ENCODE data around the gene DEF6. TPM values are rescaled to one million over a fixed set of nuclear protein-coding genes. Genes with fewer than 3 reads are reported as not detected.

Gene DEF6
- total and polyA plus RNA-seq, 4 donors = 11.2 to 28.6 (median 19.0) TPM

GRCh38 chr6:35262596-35262995 is 35.0 kb upstream of the DEF6 start:
- DNase-seq (no peak), ATAC-seq (ENCODE audit: insufficient read depth, low FRiP score) (no peak)
- Histone ChIP-seq H3K27me3 (ENCODE audit: control insufficient read depth in 3 of 3, insufficient read depth in 3 of 3, low read length in 2 of 3) (no peaks in the 10 kb centered on the region), H3K9me3 (ENCODE audit: control insufficient read depth in 4 of 4, insufficient read depth in 3 of 4, low read length in 3 of 4) (no peaks in the 10 kb centered on the region), H3K4me3 (no peak overlapping the region), H3K36me3 (ENCODE audit: control insufficient read depth in 4 of 4, insufficient read depth in 4 of 4, low read length in 4 of 4) (peaks cover 0 to 1% (median 0%) of the 10 kb centered on the region in 4 donors), H3K9ac (ENCODE audit: insufficient read depth in 1 of 2, low read length in 2 of 2) (no peak overlapping the region), H3K27ac (ENCODE audit: low read depth in 1 of 2, low read length in 1 of 2) (peak overlapping the region in 1 of 2 donors; percentile 60), H3K4me1 (ENCODE audit: control insufficient read depth in 5 of 5, insufficient read depth in 5 of 5, low read length in 5 of 5) (peaks cover 0 to 22% (median 4%) of the 10 kb centered on the region in 5 donors)
- TF ChIP-seq, protein P1, sequence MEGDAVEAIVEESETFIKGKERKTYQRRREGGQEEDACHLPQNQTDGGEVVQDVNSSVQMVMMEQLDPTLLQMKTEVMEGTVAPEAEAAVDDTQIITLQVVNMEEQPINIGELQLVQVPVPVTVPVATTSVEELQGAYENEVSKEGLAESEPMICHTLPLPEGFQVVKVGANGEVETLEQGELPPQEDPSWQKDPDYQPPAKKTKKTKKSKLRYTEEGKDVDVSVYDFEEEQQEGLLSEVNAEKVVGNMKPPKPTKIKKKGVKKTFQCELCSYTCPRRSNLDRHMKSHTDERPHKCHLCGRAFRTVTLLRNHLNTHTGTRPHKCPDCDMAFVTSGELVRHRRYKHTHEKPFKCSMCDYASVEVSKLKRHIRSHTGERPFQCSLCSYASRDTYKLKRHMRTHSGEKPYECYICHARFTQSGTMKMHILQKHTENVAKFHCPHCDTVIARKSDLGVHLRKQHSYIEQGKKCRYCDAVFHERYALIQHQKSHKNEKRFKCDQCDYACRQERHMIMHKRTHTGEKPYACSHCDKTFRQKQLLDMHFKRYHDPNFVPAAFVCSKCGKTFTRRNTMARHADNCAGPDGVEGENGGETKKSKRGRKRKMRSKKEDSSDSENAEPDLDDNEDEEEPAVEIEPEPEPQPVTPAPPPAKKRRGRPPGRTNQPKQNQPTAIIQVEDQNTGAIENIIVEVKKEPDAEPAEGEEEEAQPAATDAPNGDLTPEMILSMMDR (IDR thresholded peaks at IDR 0.05; ENCODE audit: control extremely low read depth, extremely low read depth) = no peak
- 39 to 69% methylated on average over 2 of the region's 2 CpGs for WGBS, 2 donors

DNA sequence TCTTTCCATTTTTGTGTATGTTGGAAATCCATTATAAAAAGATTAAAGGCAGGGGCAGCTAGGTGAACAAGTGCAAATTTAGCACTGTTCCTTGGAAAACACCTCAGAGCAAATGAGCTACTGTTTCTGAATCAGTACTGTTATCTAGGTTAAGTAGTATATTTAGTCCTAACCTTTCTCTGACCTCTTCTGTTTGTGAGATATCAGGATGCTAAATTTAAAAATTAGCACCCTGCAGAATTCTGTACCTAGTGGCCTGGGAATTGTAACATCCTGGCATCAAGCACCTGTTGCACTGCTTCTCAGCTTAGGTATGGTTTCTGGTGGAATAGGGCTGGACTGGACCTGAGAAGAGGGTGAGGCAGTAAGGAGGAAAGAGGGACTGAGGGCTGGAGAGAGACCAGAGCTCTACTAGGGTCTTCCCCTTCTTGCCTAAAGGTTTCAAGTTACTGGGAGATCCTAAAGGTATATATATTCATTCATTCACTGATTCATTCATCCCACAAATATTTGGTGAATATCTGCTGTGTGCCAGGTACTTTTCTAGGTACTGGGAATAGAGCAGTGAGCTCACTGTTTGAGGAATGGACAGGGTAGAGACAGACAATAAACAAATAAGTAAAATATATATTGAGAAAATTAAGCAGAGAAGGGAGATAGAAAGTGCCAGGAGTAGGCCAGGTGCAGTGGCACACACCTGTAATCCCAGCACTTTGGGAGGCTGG is 32.9 kb upstream of the DEF6 start:
- Histone ChIP-seq H3K4me1 (ENCODE audit: control insufficient read depth in 5 of 5, insufficient read depth in 5 of 5, low read length in 5 of 5) (peaks cover 0 to 13% (median 1%) of the 10 kb centered on the region in 5 donors), H3K4me3 (no peak overlapping the region), H3K36me3 (ENCODE audit: control insufficient read depth in 4 of 4, insufficient read depth in 4 of 4, low read length in 4 of 4) (peaks cover 0 to 2% (median 0%) of the 10 kb centered on the region in 4 donors), H3K9ac (ENCODE audit: insufficient read depth in 1 of 2, low read length in 2 of 2) (no peak overlapping the region), H3K27ac (ENCODE audit: low read depth in 1 of 2, low read length in 1 of 2) (no peak overlapping the region), H3K27me3 (ENCODE audit: control insufficient read depth in 3 of 3, insufficient read depth in 3 of 3, low read length in 2 of 3) (no peaks in the 10 kb centered on the region), H3K9me3 (ENCODE audit: control insufficient read depth in 4 of 4, insufficient read depth in 3 of 4, low read length in 3 of 4) (no peaks in the 10 kb centered on the region)
- TF ChIP-seq, protein P1 (IDR thresholded peaks at IDR 0.05; ENCODE audit: control extremely low read depth, extremely low read depth) = no peak
- ATAC-seq (ENCODE audit: insufficient read depth, low FRiP score) = no peak
- no peak for DNase-seq

GRCh38 chr6:35265523-35265922 is 32.1 kb upstream of the DEF6 start:
- peaks cover 0 to 10% (median 0%) of the 10 kb centered on the region in 5 donors for H3K4me1 ChIP-seq (ENCODE audit: control insufficient read depth in 5 of 5, insufficient read depth in 5 of 5, low read length in 5 of 5)
- 87 to 90% methylated on average over 2 of the region's 2 CpGs for WGBS, 2 donors
- no peaks in the 10 kb centered on the region for H3K27me3 ChIP-seq (ENCODE audit: control insufficient read depth in 3 of 3, insufficient read depth in 3 of 3, low read length in 2 of 3)
- ATAC-seq (ENCODE audit: insufficient read depth, low FRiP score) (no peak), DNase-seq (no peak)
- H3K9me3 ChIP-seq (ENCODE audit: control insufficient read depth in 4 of 4, insufficient read depth in 3 of 4, low read length in 3 of 4) = no peaks in the 10 kb centered on the region
- H3K4me3 ChIP-seq = no peak overlapping the region
- H3K27ac ChIP-seq (ENCODE audit: low read depth in 1 of 2, low read length in 1 of 2) = peak overlapping the region in 1 of 2 donors; percentile 45
- H3K36me3 ChIP-seq (ENCODE audit: control insufficient read depth in 4 of 4, insufficient read depth in 4 of 4, low read length in 4 of 4) = peaks cover 0 to 2% (median 0%) of the 10 kb centered on the region in 4 donors
- H3K9ac ChIP-seq (ENCODE audit: insufficient read depth in 1 of 2, low read length in 2 of 2) = no peak overlapping the region
- TF ChIP-seq, protein P1 (IDR thresholded peaks at IDR 0.05; ENCODE audit: control extremely low read depth, extremely low read depth) = no peak
